Lung (tissue), 12 donors: ENCODE data around the gene EFNA4. TPM values are rescaled to one million over a fixed set of nuclear protein-coding genes. Genes with fewer than 3 reads are reported as not detected.
"Not testable (repeated sequence)": the region's sequence is repeated elsewhere in the genome, so short reads cannot be mapped to it uniquely, and the experiment has no call there.

Experiments
- ATAC-seq: fragments of 200-7000 bp; cut with Tn5 transposase; one replicate; pipeline ENCODE4 v1.9.1; 2020; ENCODE audit warnings: moderate number of reproducible peaks; ENCODE audit not compliant: insufficient read depth, low FRiP score
- DNase-seq, 3 donors: peaks; one replicate each; pipeline ENCODE4 v3.0.0-alpha.2; 2013 to 2017
- H3K27ac ChIP-seq, 2 donors: one replicate each; pipeline ENCODE4 v1.5.1; 2013; ENCODE audit warnings: mild to moderate bottlenecking in 2 of 2, moderate library complexity in 2 of 2, control low read depth in 1 of 2, inconsistent platforms in 1 of 2, low read depth in 1 of 2, low read length in 1 of 2
- H3K27me3 ChIP-seq, 3 donors: one replicate each; pipeline ENCODE4 v1.5.1; 2013; ENCODE audit warnings: low read length in 2 of 3; ENCODE audit not compliant: control insufficient read depth in 3 of 3, insufficient read depth in 3 of 3
- H3K36me3 ChIP-seq, 4 donors: one replicate each; pipeline ENCODE4 v1.5.1; 2013; ENCODE audit warnings: low read length in 4 of 4, mild to moderate bottlenecking in 1 of 4, moderate library complexity in 1 of 4; ENCODE audit not compliant: control insufficient read depth in 4 of 4, insufficient read depth in 4 of 4
- H3K4me1 ChIP-seq, 5 donors: one replicate each; pipeline ENCODE4 v1.5.1; 2013; ENCODE audit warnings: low read length in 5 of 5, mild to moderate bottlenecking in 2 of 5, moderate library complexity in 1 of 5; ENCODE audit not compliant: control insufficient read depth in 5 of 5, insufficient read depth in 5 of 5
- H3K4me3 ChIP-seq: one replicate; pipeline ENCODE4 v1.5.1; 2013; ENCODE audit warnings: mild to moderate bottlenecking, control low read depth, moderate library complexity
- H3K9ac ChIP-seq, 2 donors: one replicate each; pipeline ENCODE4 v1.5.1; 2013; ENCODE audit warnings: low read length in 2 of 2, control low read depth in 1 of 2; ENCODE audit not compliant: insufficient read depth in 1 of 2
- H3K9me3 ChIP-seq, 4 donors: one replicate each; pipeline ENCODE4 v1.5.1; 2013; ENCODE audit warnings: low read length in 3 of 4, mild to moderate bottlenecking in 1 of 4, moderate library complexity in 1 of 4; ENCODE audit not compliant: control insufficient read depth in 4 of 4, insufficient read depth in 3 of 4
- WGBS, 2 donors: extraction: QIAGEN DNeasy Blood & Tissue Kit; methylation state at CpG; one replicate each; pipeline ENCODE4 v1.1.7; 2013; 5-methylcytosine and 5-hydroxymethylcytosine counted together
- polyA plus RNA-seq, 2 donors: library from polyadenylated mRNA; stranded (reverse); fragments of 200-250 nt; gene quantifications; one replicate each; pipeline ENCODE4 v1.2.1, GENCODE V29; 2013
- total RNA-seq, 2 donors: library from RNA; depleted of rRNA in 1 of 2; stranded (reverse); fragments of >200 nt in 1 of 2; gene quantifications; one replicate each; pipeline ENCODE4 v1.2.1, GENCODE V29; 2014 to 2021
- TF ChIP-seq, protein P1 (sequence below): IDR thresholded peaks from 2 replicates; pipeline ENCODE4 v1.5.1; 2012; ENCODE audit warnings: mild to moderate bottlenecking; ENCODE audit errors: control extremely low read depth, extremely low read depth
- donor health status: control.
- donor health status: control.
- donor health status: Bipolar disorder and iron deficiency.
- donor health status: healthy.
- donor health status: DM: yes; HTN: yes; CAD: no.

The EFNA4 gene
- total and polyA plus RNA-seq, 4 donors, result 8.3 to 13.4 (median 10.2) TPM

DNA sequence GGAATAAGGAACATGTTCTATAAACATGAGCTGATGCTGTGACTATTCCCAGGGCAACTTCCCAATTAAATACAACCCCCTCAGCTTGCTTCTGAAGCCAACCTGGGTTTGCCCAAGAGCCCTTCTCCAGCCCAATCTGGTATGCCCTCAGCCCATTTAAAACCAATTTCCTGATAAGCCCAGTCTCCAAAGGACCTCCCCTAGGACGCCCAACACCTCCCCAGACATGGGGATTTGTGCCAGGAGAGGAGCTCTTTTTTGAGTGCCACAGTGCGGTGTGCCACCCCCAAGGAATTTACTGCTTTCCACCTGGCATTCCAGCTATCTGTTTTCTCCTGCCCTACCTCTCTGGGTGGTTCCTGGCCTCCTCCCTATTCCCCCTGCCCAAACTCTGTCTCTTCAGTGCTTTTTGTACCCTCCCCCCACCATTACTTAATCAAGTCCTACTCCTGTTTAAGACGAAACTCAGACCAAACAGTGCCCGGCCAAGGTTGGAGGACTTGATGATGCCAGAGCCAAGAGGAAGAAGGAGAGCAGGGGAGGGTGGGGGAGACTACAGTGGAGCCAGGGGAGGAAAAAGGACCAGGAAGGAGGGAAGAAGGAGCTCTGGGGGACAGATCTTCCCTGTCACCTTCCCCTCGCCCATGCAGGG, 52.7 kb downstream of the EFNA4 start:
- H3K27me3 ChIP-seq, result no peaks in the 10 kb centered on the region
- peak; percentile 72 for ATAC-seq
- WGBS, 2 donors, result 51 to 69% methylated on average over 5 of the region's 5 CpGs
- no peak for DNase-seq
- no peak overlapping the region for H3K9ac ChIP-seq
- peaks cover 0 to 2% (median 0%) of the 10 kb centered on the region in 4 donors for H3K9me3 ChIP-seq
- TF ChIP-seq, protein P1, sequence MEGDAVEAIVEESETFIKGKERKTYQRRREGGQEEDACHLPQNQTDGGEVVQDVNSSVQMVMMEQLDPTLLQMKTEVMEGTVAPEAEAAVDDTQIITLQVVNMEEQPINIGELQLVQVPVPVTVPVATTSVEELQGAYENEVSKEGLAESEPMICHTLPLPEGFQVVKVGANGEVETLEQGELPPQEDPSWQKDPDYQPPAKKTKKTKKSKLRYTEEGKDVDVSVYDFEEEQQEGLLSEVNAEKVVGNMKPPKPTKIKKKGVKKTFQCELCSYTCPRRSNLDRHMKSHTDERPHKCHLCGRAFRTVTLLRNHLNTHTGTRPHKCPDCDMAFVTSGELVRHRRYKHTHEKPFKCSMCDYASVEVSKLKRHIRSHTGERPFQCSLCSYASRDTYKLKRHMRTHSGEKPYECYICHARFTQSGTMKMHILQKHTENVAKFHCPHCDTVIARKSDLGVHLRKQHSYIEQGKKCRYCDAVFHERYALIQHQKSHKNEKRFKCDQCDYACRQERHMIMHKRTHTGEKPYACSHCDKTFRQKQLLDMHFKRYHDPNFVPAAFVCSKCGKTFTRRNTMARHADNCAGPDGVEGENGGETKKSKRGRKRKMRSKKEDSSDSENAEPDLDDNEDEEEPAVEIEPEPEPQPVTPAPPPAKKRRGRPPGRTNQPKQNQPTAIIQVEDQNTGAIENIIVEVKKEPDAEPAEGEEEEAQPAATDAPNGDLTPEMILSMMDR, result no peak
- H3K4me3 ChIP-seq, result no peak overlapping the region
- no peaks in the 10 kb centered on the region for H3K36me3 ChIP-seq
- H3K4me1 ChIP-seq, result peaks cover 0 to 10% (median 0%) of the 10 kb centered on the region in 5 donors
- peak overlapping the region in 1 of 2 donors; percentile 73 for H3K27ac ChIP-seq

DNA sequence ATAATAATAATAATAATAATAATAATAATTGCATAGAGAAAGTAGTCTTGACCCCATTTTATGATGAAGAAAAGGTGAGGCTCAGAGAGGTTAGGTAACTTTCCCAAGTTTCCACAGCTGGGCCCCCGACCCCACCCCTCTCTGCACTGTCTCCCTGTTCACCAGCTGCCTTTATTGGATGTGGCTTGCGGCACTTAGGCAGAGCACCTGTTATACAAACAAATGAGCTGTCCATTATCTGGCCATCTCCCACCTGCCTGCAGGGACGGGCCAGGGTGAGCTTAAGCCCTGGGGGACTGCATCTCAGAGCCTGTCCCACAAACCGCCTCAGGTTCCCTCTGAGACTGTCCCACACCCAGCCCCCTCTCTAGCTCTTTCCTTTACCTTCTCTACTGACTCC, 54.1 kb downstream of the EFNA4 start:
- H3K27ac ChIP-seq, result no peak overlapping the region
- WGBS, 2 donors, result 76 to 82% methylated on average over 4 of the region's 4 CpGs
- TF ChIP-seq, protein P1, result no peak
- no peaks in the 10 kb centered on the region for H3K36me3 ChIP-seq
- H3K9ac ChIP-seq, result no peak overlapping the region
- no peaks in the 10 kb centered on the region for H3K27me3 ChIP-seq
- no peak overlapping the region for H3K4me3 ChIP-seq
- DNase-seq (no peak), ATAC-seq (no peak)
- H3K4me1 ChIP-seq, result peaks cover 0 to 13% (median 0%) of the 10 kb centered on the region in 5 donors
- H3K9me3 ChIP-seq, result peaks cover 0 to 2% (median 0%) of the 10 kb centered on the region in 4 donors

DNA sequence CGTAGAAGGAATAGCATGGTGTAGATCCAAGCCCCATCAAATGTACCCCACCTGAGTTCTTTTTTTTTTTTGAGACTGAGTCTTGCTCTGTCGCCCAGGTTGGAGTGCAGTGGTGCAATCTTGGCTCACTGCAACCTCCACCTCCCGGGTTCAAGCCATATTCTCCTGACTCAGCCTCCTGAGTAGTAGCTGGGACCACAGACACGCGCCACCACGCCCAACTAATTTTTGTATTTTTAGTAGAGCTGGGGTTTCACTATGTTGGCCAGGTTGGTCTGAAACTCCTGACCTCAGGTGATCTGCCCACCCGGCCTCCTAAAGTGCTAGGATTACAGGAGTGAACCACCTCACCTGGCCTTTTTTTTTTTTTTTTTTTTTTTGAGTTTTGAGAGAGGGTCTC, 54.5 kb downstream of the EFNA4 start:
- WGBS, 2 donors, result 88 to 96% methylated on average over 7 of the region's 7 CpGs
- H3K36me3 ChIP-seq, H3K27ac ChIP-seq, DNase-seq, H3K27me3 ChIP-seq, ATAC-seq, H3K4me3 ChIP-seq, H3K9ac ChIP-seq, H3K9me3 ChIP-seq: not testable (repeated sequence)
- H3K4me1 ChIP-seq, result peaks cover 0 to 13% (median 0%) of the 10 kb centered on the region in 5 donors

Other genes starting within 250 kb of the EFNA4 start
- 1 to 10 TPM; 3.2 to 4.9 TPM for gene KCNN3, start 193.5 kb upstream of the EFNA4 start, total RNA-seq
- under 1 TPM; 0.47 to 0.55 TPM for gene KCNN3, start 193.5 kb upstream of the EFNA4 start, polyA plus RNA-seq
- 10 to 100 TPM; 18.4 to 48.8 TPM for gene PMVK, start 127.0 kb upstream of the EFNA4 start, total RNA-seq
- 10 to 100 TPM; 39.0 to 47.9 TPM for gene PMVK, start 127.0 kb upstream of the EFNA4 start, polyA plus RNA-seq
- gene PBXIP1, start 107.6 kb upstream of the EFNA4 start, total RNA-seq, result 100 to 1,000 TPM in 1 of 2 donors, 10 to 100 TPM in 1; 37.3 to 178 TPM
- gene PBXIP1, start 107.6 kb upstream of the EFNA4 start, polyA plus RNA-seq, result 10 to 100 TPM; 32.8 to 33.2 TPM
- 10 to 100 TPM; 17.9 to 25.2 TPM for gene PYGO2, start 102.0 kb upstream of the EFNA4 start, total RNA-seq
- 10 to 100 TPM; 14.6 to 22.2 TPM for gene PYGO2, start 102.0 kb upstream of the EFNA4 start, polyA plus RNA-seq
- gene SHC1, start 93.0 kb upstream of the EFNA4 start, total RNA-seq, result 100 to 1,000 TPM in 1 of 2 donors, 10 to 100 TPM in 1; 67.6 to 136 TPM
- gene SHC1, start 93.0 kb upstream of the EFNA4 start, polyA plus RNA-seq, result 100 to 1,000 TPM in 1 of 2 donors, 10 to 100 TPM in 1; 76.5 to 111 TPM
- gene CKS1B, start 89.1 kb upstream of the EFNA4 start, total RNA-seq, result 10 to 100 TPM; 22.3 to 33.6 TPM
- gene CKS1B, start 89.1 kb upstream of the EFNA4 start, polyA plus RNA-seq, result 10 to 100 TPM; 26.9 to 38.2 TPM
- 10 to 100 TPM; 10.9 to 37.0 TPM for gene FLAD1, start 80.4 kb upstream of the EFNA4 start, total RNA-seq
- 10 to 100 TPM; 29.3 to 31.9 TPM for gene FLAD1, start 80.4 kb upstream of the EFNA4 start, polyA plus RNA-seq
- gene LENEP, start 70.2 kb upstream of the EFNA4 start, total RNA-seq, result under 1 TPM in 1 of 2 donors, not detected in 1; 0.89 TPM
- gene LENEP, start 70.2 kb upstream of the EFNA4 start, polyA plus RNA-seq, result under 1 TPM in 1 of 2 donors, not detected in 1; 0.31 TPM
- 10 to 100 TPM; 41.9 to 83.3 TPM for gene ZBTB7B, start 60.9 kb upstream of the EFNA4 start, total RNA-seq
- gene ZBTB7B, start 60.9 kb upstream of the EFNA4 start, polyA plus RNA-seq, result 10 to 100 TPM; 52.6 to 57.8 TPM
- 1 to 10 TPM in 1 of 2 donors, under 1 TPM in 1; 0.31 to 1.7 TPM for gene DCST2, start 30.0 kb upstream of the EFNA4 start, total RNA-seq
- 1 to 10 TPM in 1 of 2 donors, under 1 TPM in 1; 0.77 to 1.7 TPM for gene DCST2, start 30.0 kb upstream of the EFNA4 start, polyA plus RNA-seq
- under 1 TPM in 1 of 2 donors, not detected in 1; 0.20 TPM for gene DCST1, start 29.9 kb upstream of the EFNA4 start, total RNA-seq
- gene DCST1, start 29.9 kb upstream of the EFNA4 start, polyA plus RNA-seq, result under 1 TPM in 1 of 2 donors, not detected in 1; 0.08 TPM
- 100 to 1,000 TPM in 1 of 2 donors, 10 to 100 TPM in 1; 49.5 to 209 TPM for gene ADAM15, start 12.4 kb upstream of the EFNA4 start, total RNA-seq
- gene ADAM15, start 12.4 kb upstream of the EFNA4 start, polyA plus RNA-seq, result 100 to 1,000 TPM; 111 to 233 TPM
- 1 to 10 TPM; 1.1 to 1.9 TPM for gene EFNA3, start 15.1 kb downstream of the EFNA4 start, total RNA-seq
- 1 to 10 TPM; 1.5 to 1.8 TPM for gene EFNA3, start 15.1 kb downstream of the EFNA4 start, polyA plus RNA-seq
- gene EFNA1, start 64.1 kb downstream of the EFNA4 start, total RNA-seq, result 100 to 1,000 TPM; 111 to 202 TPM
- 100 to 1,000 TPM; 149 to 187 TPM for gene EFNA1, start 64.1 kb downstream of the EFNA4 start, polyA plus RNA-seq
- 10 to 100 TPM; 26.3 to 60.3 TPM for gene SLC50A1, start 72.1 kb downstream of the EFNA4 start, total RNA-seq
- gene SLC50A1, start 72.1 kb downstream of the EFNA4 start, polyA plus RNA-seq, result 100 to 1,000 TPM in 1 of 2 donors, 10 to 100 TPM in 1; 76.6 to 114 TPM
- gene DPM3, start 76.8 kb downstream of the EFNA4 start, total RNA-seq, result 10 to 100 TPM; 33.7 to 99.6 TPM
- gene DPM3, start 76.8 kb downstream of the EFNA4 start, polyA plus RNA-seq, result 100 to 1,000 TPM; 166 to 491 TPM
- 100 to 1,000 TPM in 1 of 2 donors, 10 to 100 TPM in 1; 58.2 to 162 TPM for gene KRTCAP2, start 109.6 kb downstream of the EFNA4 start, total RNA-seq
- gene KRTCAP2, start 109.6 kb downstream of the EFNA4 start, polyA plus RNA-seq, result 100 to 1,000 TPM; 218 to 592 TPM
- under 1 TPM; 0.60 to 0.71 TPM for gene TRIM46, start 110.1 kb downstream of the EFNA4 start, total RNA-seq
- under 1 TPM; 0.26 to 0.31 TPM for gene TRIM46, start 110.1 kb downstream of the EFNA4 start, polyA plus RNA-seq
- 10 to 100 TPM; 26.6 to 33.1 TPM for gene THBS3, start 144.2 kb downstream of the EFNA4 start, total RNA-seq
- 10 to 100 TPM; 11.4 to 22.1 TPM for gene THBS3, start 144.2 kb downstream of the EFNA4 start, polyA plus RNA-seq
- gene MTX1, start 145.0 kb downstream of the EFNA4 start, total RNA-seq, result 10 to 100 TPM; 25.6 to 46.7 TPM
- gene MTX1, start 145.0 kb downstream of the EFNA4 start, polyA plus RNA-seq, result 10 to 100 TPM; 69.9 to 72.1 TPM
- 10 to 100 TPM in 1 of 2 donors, 1 to 10 TPM in 1; 9.0 to 28.7 TPM for gene ENTREP3, start 191.7 kb downstream of the EFNA4 start, total RNA-seq
- 10 to 100 TPM in 1 of 2 donors, 1 to 10 TPM in 1; 8.4 to 16.8 TPM for gene ENTREP3, start 191.7 kb downstream of the EFNA4 start, polyA plus RNA-seq
- 10 to 100 TPM; 29.9 to 84.6 TPM for gene SCAMP3, start 198.6 kb downstream of the EFNA4 start, total RNA-seq
- 10 to 100 TPM; 55.0 to 90.3 TPM for gene SCAMP3, start 198.6 kb downstream of the EFNA4 start, polyA plus RNA-seq
- 10 to 100 TPM; 55.5 to 56.5 TPM for gene CLK2, start 209.8 kb downstream of the EFNA4 start, total RNA-seq
- 10 to 100 TPM; 41.1 to 53.0 TPM for gene CLK2, start 209.8 kb downstream of the EFNA4 start, polyA plus RNA-seq
- gene HCN3, start 213.7 kb downstream of the EFNA4 start, total RNA-seq, result 1 to 10 TPM; 2.2 to 4.7 TPM
- gene HCN3, start 213.7 kb downstream of the EFNA4 start, polyA plus RNA-seq, result 1 to 10 TPM; 1.0 to 2.3 TPM
- gene PKLR, start 237.7 kb downstream of the EFNA4 start, total RNA-seq, result under 1 TPM in 1 of 2 donors, not detected in 1; 0.09 TPM
- under 1 TPM in 1 of 2 donors, not detected in 1; 0.02 TPM for gene PKLR, start 237.7 kb downstream of the EFNA4 start, polyA plus RNA-seq
- 100 to 1,000 TPM; 193 to 316 TPM for gene FDPS, start 245.1 kb downstream of the EFNA4 start, total RNA-seq
- gene FDPS, start 245.1 kb downstream of the EFNA4 start, polyA plus RNA-seq, result 100 to 1,000 TPM; 301 to 385 TPM